HEK293 (cell line): ENCODE data around the gene MYO1F.
"Not testable (repeated sequence)": the region's sequence is repeated elsewhere in the genome, so short reads cannot be mapped to it uniquely, and the experiment has no call there.

ENCODE experiments used
- BCL11B ChIP-seq: fragments of 450-650 bp; formaldehyde crosslinking; IDR thresholded peaks from 2 replicates; pipeline ENCODE4 v1.5.1; 2016; ENCODE audit warnings: low read depth, missing biosample characterization, missing genetic modification characterization
- CTCF ChIP-seq: fragments of 450-650 bp; formaldehyde crosslinking; IDR thresholded peaks from 2 replicates; pipeline ENCODE4 v1.5.1; 2016; ENCODE audit warnings: missing biosample characterization, missing genetic modification characterization
- YY1 ChIP-seq: fragments of 450-650 bp; formaldehyde crosslinking; IDR thresholded peaks from 2 replicates; pipeline ENCODE4 v1.5.1; 2018; ENCODE audit warnings: missing biosample characterization, missing genetic modification characterization
- ZBTB1 ChIP-seq: fragments of 450-650 bp; formaldehyde crosslinking; IDR thresholded peaks from 2 replicates; pipeline ENCODE4 v1.5.1; 2016; ENCODE audit warnings: missing biosample characterization, missing genetic modification characterization
- ZBTB8A ChIP-seq: fragments of 450-650 bp; formaldehyde crosslinking; IDR thresholded peaks from 2 replicates; pipeline ENCODE4 v1.5.1; 2016; ENCODE audit warnings: missing biosample characterization, missing genetic modification characterization
- ZNF449 ChIP-seq: fragments of 450-650 bp; formaldehyde crosslinking; IDR thresholded peaks from 2 replicates; pipeline ENCODE4 v1.5.1; 2017; ENCODE audit warnings: missing biosample characterization, mild to moderate bottlenecking, missing genetic modification characterization, moderate library complexity
- ZNF837 ChIP-seq: fragments of 450-650 bp; formaldehyde crosslinking; IDR thresholded peaks from 2 replicates; pipeline ENCODE4 v1.5.1; 2016; ENCODE audit warnings: missing biosample characterization, missing genetic modification characterization

- TF ChIP-seq BCL11B, CTCF, ZBTB1, ZBTB8A, ZNF837, YY1, ZNF449 (tag by site-specific recombination): not testable (repeated sequence)
Observed at GRCh38 chr19:8574619-8574922, 2.7 kb downstream of the MYO1F start.
